PC-9 (cell line): ENCODE measurements around the gene CERCAM. TPM values are rescaled to one million over a fixed set of nuclear protein-coding genes. Genes with fewer than 3 reads are reported as not detected.

Experiments
- BruUV-seq: library from RNA; stranded (reverse); fragments of 400-500 nt; replicated peaks from 2 replicates; lab custom pipeline; 2021; lab: Mats Ljungman, UMichigan
- CTCF ChIA-PET: fragments of 300-600 bp; sonication (Branson Sonifier 250); formaldehyde crosslinking; loops from one replicate; lab custom pipeline; 2022; ENCODE audit warnings: antibody characterized with exemption; lab: Charles Lee
- POLR2A ChIA-PET: fragments of 300-600 bp; sonication (Branson Sonifier 250); formaldehyde crosslinking; loops from one replicate; lab custom pipeline; 2022; ENCODE audit warnings: antibody characterized with exemption; ENCODE audit not compliant: unreplicated experiment; lab: Charles Lee
- DNase-seq, 2 experiments: peaks; one replicate each; pipeline versions ENCODE4 v3.0.0 to v3.0.0-alpha.2; 2015 to 2022; ENCODE audit warnings: mixed read lengths in 1 of 2
- H2AFZ ChIP-seq: fragments of 200-600 bp; sonication (generic); 2 replicates; pipeline ENCODE4 v1.8.1; 2017; ENCODE audit warnings: antibody characterized with exemption
- H3F3A ChIP-seq: fragments of 200-600 bp; sonication (generic); 2 replicates; pipeline ENCODE4 v1.8.1; 2017; ENCODE audit warnings: antibody characterized with exemption, mild to moderate bottlenecking, low read depth; ENCODE audit not compliant: insufficient read depth
- H3K27ac ChIP-seq: fragments of 200-600 bp; sonication (generic); 2 replicates; pipeline ENCODE4 v1.6.1; 2016; ENCODE audit warnings: mixed run types
- H3K27me3 ChIP-seq: fragments of 200-600 bp; sonication (generic); 2 replicates; pipeline ENCODE4 v1.6.1; 2016; ENCODE audit warnings: low read depth, mixed run types; ENCODE audit not compliant: insufficient read depth
- H3K36me3 ChIP-seq: fragments of 200-600 bp; sonication (generic); 2 replicates; pipeline ENCODE4 v1.6.1; 2016; ENCODE audit warnings: low read depth, mixed run types
- H3K4me1 ChIP-seq: fragments of 200-600 bp; sonication (generic); replicated peaks from 2 replicates; pipeline ENCODE4 v1.6.1; 2016; ENCODE audit warnings: mixed run types; ENCODE audit not compliant: insufficient read depth
- H3K4me2 ChIP-seq: fragments of 200-600 bp; sonication (generic); 2 replicates; pipeline ENCODE4 v1.6.1; 2017; ENCODE audit warnings: mixed run types
- H3K4me3 ChIP-seq: fragments of 200-600 bp; sonication (generic); 2 replicates; pipeline ENCODE4 v1.6.1; 2016; ENCODE audit warnings: mixed run types
- H3K79me2 ChIP-seq: fragments of 200-600 bp; sonication (generic); 2 replicates; pipeline ENCODE4 v1.6.1; 2017; ENCODE audit warnings: low read depth, mixed run types
- H3K9me2 ChIP-seq: fragments of 200-600 bp; sonication (generic); 2 replicates; pipeline ENCODE4 v1.8.1; 2017; ENCODE audit warnings: mild to moderate bottlenecking; ENCODE audit not compliant: insufficient read depth
- H3K9me3 ChIP-seq: fragments of 200-600 bp; sonication (generic); 2 replicates; pipeline ENCODE4 v1.8.1; 2016; ENCODE audit warnings: low read depth; ENCODE audit not compliant: insufficient read depth
- H4K20me1 ChIP-seq: fragments of 200-600 bp; sonication (generic); 2 replicates; pipeline ENCODE4 v1.8.1; 2017; ENCODE audit not compliant: insufficient read depth
- EZH2 ChIP-seq: fragments of 200-600 bp; sonication (generic); IDR thresholded peaks from 2 replicates; pipeline ENCODE4 v1.8.0; 2017; ENCODE audit warnings: antibody characterized with exemption, low read depth
- intact Hi-C: fragments of 100-400 bp; cut with micrococcal nuclease; formaldehyde crosslinking; loops from one replicate; pipeline ENCODE4 v1.10.0; 2022; ENCODE audit not compliant: unreplicated experiment
- total RNA-seq: library from RNA; stranded (reverse); gene quantifications from 2 replicates; pipeline ENCODE4 v1.2.3, GENCODE V29; 2021
- TF ChIP-seq, protein P1 (sequence below): fragments of 200-600 bp; sonication (generic); conservative IDR thresholded peaks from 2 replicates; pipeline ENCODE4 v1.6.1; 2017; ENCODE audit warnings: mixed run types, antibody characterized with exemption, mild to moderate bottlenecking, moderate library complexity

Gene CERCAM
- total RNA-seq, 1 experiment from 2014 or later, result 87.2 TPM

DNA sequence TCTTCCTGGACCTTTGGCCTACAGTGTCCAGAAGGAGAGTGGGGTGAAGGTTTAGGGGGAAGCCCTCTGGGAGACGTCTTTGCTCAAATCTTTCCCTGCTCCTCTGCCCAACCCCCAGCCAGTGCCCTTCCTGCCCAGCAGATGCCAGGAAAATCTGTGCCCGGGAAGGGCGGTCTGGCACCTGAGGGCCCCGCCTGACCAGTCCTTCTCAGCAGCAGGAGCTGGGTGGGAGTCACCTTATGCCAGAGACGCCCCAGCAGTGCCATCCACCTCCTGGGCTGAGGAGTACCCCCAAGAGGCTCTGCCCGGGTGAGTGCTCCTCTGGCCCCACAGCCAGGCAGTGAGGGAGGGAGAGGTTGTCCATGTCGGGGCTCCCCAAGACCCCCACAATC, 14.9 kb upstream of the CERCAM start:
- Histone ChIP-seq H3K27ac (no peak overlapping the region), H3K4me1 (no peaks in the 10 kb centered on the region), H3F3A (no peaks in the 10 kb centered on the region), H3K36me3 (no peaks in the 10 kb centered on the region), H4K20me1 (no peaks in the 10 kb centered on the region), H3K9me2 (no peaks in the 10 kb centered on the region), H2AFZ (no peak overlapping the region), H3K9me3 (no peaks in the 10 kb centered on the region), H3K79me2 (no peaks in the 10 kb centered on the region), H3K4me3 (no peak overlapping the region), H3K4me2 (no peak overlapping the region), H3K27me3 (no peaks in the 10 kb centered on the region)
- no TSS peak for BruUV-seq
- ChIA-PET CTCF (no interaction called here), POLR2A (no interaction called here)
- TF ChIP-seq, protein P1, sequence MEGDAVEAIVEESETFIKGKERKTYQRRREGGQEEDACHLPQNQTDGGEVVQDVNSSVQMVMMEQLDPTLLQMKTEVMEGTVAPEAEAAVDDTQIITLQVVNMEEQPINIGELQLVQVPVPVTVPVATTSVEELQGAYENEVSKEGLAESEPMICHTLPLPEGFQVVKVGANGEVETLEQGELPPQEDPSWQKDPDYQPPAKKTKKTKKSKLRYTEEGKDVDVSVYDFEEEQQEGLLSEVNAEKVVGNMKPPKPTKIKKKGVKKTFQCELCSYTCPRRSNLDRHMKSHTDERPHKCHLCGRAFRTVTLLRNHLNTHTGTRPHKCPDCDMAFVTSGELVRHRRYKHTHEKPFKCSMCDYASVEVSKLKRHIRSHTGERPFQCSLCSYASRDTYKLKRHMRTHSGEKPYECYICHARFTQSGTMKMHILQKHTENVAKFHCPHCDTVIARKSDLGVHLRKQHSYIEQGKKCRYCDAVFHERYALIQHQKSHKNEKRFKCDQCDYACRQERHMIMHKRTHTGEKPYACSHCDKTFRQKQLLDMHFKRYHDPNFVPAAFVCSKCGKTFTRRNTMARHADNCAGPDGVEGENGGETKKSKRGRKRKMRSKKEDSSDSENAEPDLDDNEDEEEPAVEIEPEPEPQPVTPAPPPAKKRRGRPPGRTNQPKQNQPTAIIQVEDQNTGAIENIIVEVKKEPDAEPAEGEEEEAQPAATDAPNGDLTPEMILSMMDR, result no peak
- no peak for TF ChIP-seq EZH2
- no peak for DNase-seq
- intact Hi-C loops, result no loop called here

DNA sequence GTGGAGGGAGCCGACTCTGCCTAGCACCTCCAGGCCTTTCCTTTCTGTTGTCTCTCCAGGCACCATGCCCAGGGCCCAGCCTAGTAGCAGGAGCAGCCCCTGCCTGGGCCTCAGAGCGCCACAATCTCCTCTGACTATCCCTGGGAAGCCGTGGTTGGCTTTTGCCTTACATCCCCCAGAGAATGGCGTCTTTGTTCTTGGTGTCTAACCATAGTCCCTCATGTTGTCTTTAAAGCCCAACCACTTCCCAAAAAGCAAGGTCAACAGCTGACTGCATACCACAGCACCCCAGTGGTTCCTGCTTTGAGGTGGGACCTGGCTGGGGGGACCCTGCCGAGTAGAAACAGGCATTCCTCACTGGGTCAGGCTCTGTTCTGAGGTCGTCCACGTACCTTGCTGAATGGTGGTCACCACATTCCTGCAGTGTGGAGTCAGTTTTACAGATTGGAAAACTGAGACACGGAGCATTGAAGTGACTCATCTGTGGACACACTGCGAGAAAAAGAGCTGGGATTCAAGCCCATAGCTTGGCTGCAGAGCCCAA, 13.7 kb upstream of the CERCAM start:
- DNase-seq, result no peak
- H3K79me2 ChIP-seq, result no peaks in the 10 kb centered on the region
- intact Hi-C loops, result no loop called here
- no peaks in the 10 kb centered on the region for H3F3A ChIP-seq
- BruUV-seq, result no TSS peak
- H4K20me1 ChIP-seq, result no peaks in the 10 kb centered on the region
- TF ChIP-seq EZH2, result no peak
- TF ChIP-seq, protein P1, result no peak
- H3K4me2 ChIP-seq, result no peak overlapping the region
- H3K4me1 ChIP-seq, result no peaks in the 10 kb centered on the region
- H3K36me3 ChIP-seq, result no peaks in the 10 kb centered on the region
- CTCF ChIA-PET, result interaction anchor here (0.6 kb wide), 1 partner anchor 43 kb away, joined by 4 read pairs; no protein-coding TSS in a partner anchor
- POLR2A ChIA-PET, result no interaction called here
- no peaks in the 10 kb centered on the region for H3K9me3 ChIP-seq
- no peaks in the 10 kb centered on the region for H3K9me2 ChIP-seq
- H3K27me3 ChIP-seq, result no peaks in the 10 kb centered on the region
- H3K4me3 ChIP-seq, result no peak overlapping the region
- no peak overlapping the region for H2AFZ ChIP-seq
- H3K27ac ChIP-seq, result no peak overlapping the region

DNA sequence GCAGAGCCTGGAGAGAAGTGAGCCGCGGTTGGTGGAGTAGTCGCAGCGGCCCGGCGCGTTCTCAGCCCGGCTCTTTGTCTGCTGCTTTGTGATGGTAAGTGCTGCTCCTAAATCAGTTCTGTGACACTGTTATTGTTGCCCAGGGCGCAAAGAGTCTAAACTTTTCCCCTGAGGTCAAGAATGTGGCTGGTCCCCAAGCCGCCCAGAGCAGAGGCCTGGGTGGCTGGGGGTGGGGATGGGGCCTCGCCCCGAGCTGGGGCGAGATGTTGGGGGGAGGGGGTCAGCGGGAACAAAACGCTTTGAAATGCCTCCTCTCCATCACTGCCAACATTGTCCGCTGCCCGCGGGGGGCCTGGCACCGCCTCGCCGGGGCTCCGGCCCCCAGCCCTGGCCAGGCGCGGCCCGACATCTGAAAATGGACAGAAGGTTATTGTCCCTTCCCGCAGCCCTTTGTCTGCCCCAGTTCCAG, 11.7 kb upstream of the CERCAM start:
- ChIA-PET CTCF (no interaction called here), POLR2A (no interaction called here)
- Histone ChIP-seq H3K27ac (no peak overlapping the region), H4K20me1 (no peaks in the 10 kb centered on the region), H3F3A (no peaks in the 10 kb centered on the region), H3K9me2 (no peaks in the 10 kb centered on the region), H3K27me3 (no peaks in the 10 kb centered on the region), H3K4me3 (no peak overlapping the region), H3K4me1 (no peaks in the 10 kb centered on the region), H2AFZ (no peak overlapping the region), H3K9me3 (no peaks in the 10 kb centered on the region), H3K36me3 (no peaks in the 10 kb centered on the region), H3K79me2 (no peaks in the 10 kb centered on the region), H3K4me2 (no peak overlapping the region)
- intact Hi-C loops, result no loop called here
- BruUV-seq, result no TSS peak
- no peak for TF ChIP-seq EZH2
- TF ChIP-seq, protein P1, result no peak
- no peak for DNase-seq
